BJ (cell line): ENCODE results near the gene MYO1D. TPM values are rescaled to one million over a fixed set of nuclear protein-coding genes. Genes with fewer than 3 reads are reported as not detected.

Experiments used
- CTCF ChIA-PET: fragments of 350-600 bp; formaldehyde crosslinking; extraction: SDS; loops from one replicate; lab custom pipeline; 2021; ENCODE audit warnings: antibody characterized with exemption, inconsistent platforms; lab: Yijun Ruan, JAX
- POLR2A ChIA-PET: fragments of 300-600 bp; sonication (Branson Sonifier 250); formaldehyde crosslinking; extraction: SDS; loops from one replicate; lab custom pipeline; 2021; ENCODE audit warnings: antibody characterized with exemption; lab: Charles Lee
- DNase-seq: peaks from one replicate; pipeline ENCODE4 v3.0.0-alpha.2; 2011; ENCODE audit warnings: low read depth
- H3K27me3 ChIP-seq: 2 replicates; pipeline ENCODE4 v1.6.0; 2011; ENCODE audit warnings: low read length; ENCODE audit not compliant: control insufficient read depth, insufficient read depth
- H3K36me3 ChIP-seq: 2 replicates; pipeline ENCODE4 v1.5.1; 2011; ENCODE audit warnings: low read length; ENCODE audit not compliant: control insufficient read depth, insufficient read depth
- H3K4me3 ChIP-seq: 2 replicates; pipeline ENCODE4 v1.5.1; 2011; ENCODE audit warnings: low read depth, mild to moderate bottlenecking, control low read depth, low read length
- CTCF ChIP-seq: IDR thresholded peaks from 2 replicates; pipeline ENCODE4 v1.5.1; 2011; ENCODE audit warnings: low read depth, mild to moderate bottlenecking, control low read depth, inconsistent platforms, low read length, moderate library complexity; ENCODE audit not compliant: insufficient read depth
- polyA plus RNA-seq: library from polyadenylated mRNA; depleted of rRNA; stranded (reverse); fragments of >200 nt; gene quantifications from 2 replicates; pipeline ENCODE4 v1.2.3, GENCODE V29; 2011

The MYO1D gene
- polyA plus RNA-seq, 1 experiment: 23.6 TPM

GRCh38 chr17:32484041-32484461, 392.9 kb downstream of the MYO1D start:
- no peak for TF ChIP-seq CTCF
- Histone ChIP-seq H3K27me3 (no peaks in the 10 kb centered on the region), H3K36me3 (peaks cover 14% of the 10 kb centered on the region), H3K4me3 (no peak overlapping the region)
- no peak for DNase-seq
- CTCF ChIA-PET: interaction anchor here (0.6 to 3.9 kb wide), 28 partner anchors 8 to 1267 kb away, joined by 3 to 37 read pairs (median 3); partner anchors contain the start of genes MYO1D and PSMD11
- POLR2A ChIA-PET: no interaction called here

GRCh38 chr17:32483451-32484019, 393.4 kb downstream of the MYO1D start:
- Histone ChIP-seq H3K36me3 (peaks cover 14% of the 10 kb centered on the region), H3K27me3 (no peaks in the 10 kb centered on the region), H3K4me3 (no peak overlapping the region)
- no peak for DNase-seq
- ChIA-PET CTCF (interaction anchor here (0.6 to 3.9 kb wide), 30 partner anchors 8 to 1267 kb away, joined by 3 to 37 read pairs (median 3); partner anchors contain the start of genes MYO1D and PSMD11), POLR2A (no interaction called here)
- TF ChIP-seq CTCF: peak; percentile 81

GRCh38 chr17:32482568-32483320, 394.2 kb downstream of the MYO1D start:
- ChIA-PET POLR2A (no interaction called here), CTCF (interaction anchor here (0.8 to 3.9 kb wide), 17 partner anchors 9 to 427 kb away, joined by 3 to 37 read pairs (median 5); partner anchors contain the start of genes MYO1D and PSMD11)
- Histone ChIP-seq H3K27me3 (no peaks in the 10 kb centered on the region), H3K4me3 (no peak overlapping the region), H3K36me3 (peaks cover 18% of the 10 kb centered on the region)
- no peak for DNase-seq
- no peak for TF ChIP-seq CTCF

- H3K36me3 ChIP-seq: peaks cover 21% of the 10 kb centered on the region
These were observed 395.7 kb downstream of the MYO1D start for GRCh38 chr17:32481193-32481592.

More at GRCh38 chr17:32481193-32481592, 395.7 kb downstream of the MYO1D start:
- Histone ChIP-seq H3K4me3 (no peak overlapping the region), H3K27me3 (no peaks in the 10 kb centered on the region)
- TF ChIP-seq CTCF: no peak
- CTCF ChIA-PET: interaction anchor here (3.9 kb wide), 1 partner anchor 18 kb away, joined by 37 read pairs; no protein-coding TSS in a partner anchor
- POLR2A ChIA-PET: no interaction called here
- no peak for DNase-seq
